GM12878 (cell line): ENCODE data around the gene ANO2. TPM values are rescaled to one million over a fixed set of nuclear protein-coding genes. Genes with fewer than 3 reads are reported as not detected.

Experiments used
- ATAC-seq: fragments of 200-7000 bp; cut with Tn5 transposase; 3 replicates; pipeline ENCODE4 v1.9.1; 2020; ENCODE audit warnings: mild to moderate bottlenecking, moderate library complexity
- BruUV-seq: library from RNA; stranded (reverse); fragments of 400-500 nt; replicated peaks from 2 replicates; lab custom pipeline; 2021; lab: Mats Ljungman, UMichigan
- CTCF ChIA-PET: fragments of 300-600 bp; sonication (Branson Sonifier 250); formaldehyde crosslinking; extraction: SDS; loops from one replicate; lab custom pipeline; 2021; ENCODE audit warnings: inconsistent platforms; lab: Yijun Ruan, JAX
- POLR2A ChIA-PET: fragments of 350-600 bp; formaldehyde crosslinking; extraction: SDS; loops from one replicate; lab custom pipeline; 2021; ENCODE audit warnings: inconsistent platforms; lab: Charles Lee
- RAD21 ChIA-PET: fragments of 300-600 bp; sonication (Branson Sonifier 250); formaldehyde crosslinking; loops from one replicate; lab custom pipeline; 2023; ENCODE audit warnings: antibody characterized with exemption; ENCODE audit not compliant: unreplicated experiment; lab: Charles Lee
- SMC1A ChIA-PET: fragments of 300-600 bp; sonication (Branson Sonifier 250); formaldehyde crosslinking; loops from one replicate; lab custom pipeline; 2023; ENCODE audit not compliant: unreplicated experiment, uncharacterized antibody; lab: Charles Lee
- DNase-seq: peaks from one replicate; pipeline ENCODE4 v3.0.0-alpha.2; 2011; ENCODE audit warnings: low read depth, low spot score
- FAIRE-seq: peaks from 3 replicates; lab custom pipeline; 2011; peaks lifted over from hg19 to GRCh38; lab: Jason Lieb, UNC
- H2AFZ ChIP-seq: 2 replicates; pipeline ENCODE4 v1.6.0; 2011; ENCODE audit warnings: low read depth, low read length, control low read depth; ENCODE audit not compliant: control insufficient read depth
- H3K27ac ChIP-seq: 2 replicates; pipeline ENCODE4 v1.5.1; 2011; ENCODE audit warnings: control low read depth; ENCODE audit not compliant: control insufficient read depth, insufficient read depth
- H3K27me3 ChIP-seq, 2 experiments: replicated peaks in 1 of 2; 2 replicates each; pipeline versions ENCODE4 v1.6.0 to v1.6.1; 2011; ENCODE audit warnings: low read length in 1 of 2; ENCODE audit not compliant: control insufficient read depth in 2 of 2, insufficient read depth in 2 of 2
- H3K36me3 ChIP-seq, 2 experiments: 2 replicates each; pipeline ENCODE4 v1.5.1; 2011; ENCODE audit warnings: low read length in 1 of 2; ENCODE audit not compliant: control insufficient read depth in 2 of 2, insufficient read depth in 2 of 2
- H3K4me1 ChIP-seq: 2 replicates; pipeline ENCODE4 v1.6.1; 2011; ENCODE audit warnings: mild to moderate bottlenecking, low read length, moderate library complexity, mixed read lengths; ENCODE audit not compliant: control insufficient read depth, insufficient read depth
- H3K4me2 ChIP-seq: 2 replicates; pipeline ENCODE4 v1.6.0; 2011; ENCODE audit warnings: control low read depth; ENCODE audit not compliant: control insufficient read depth, insufficient read depth
- H3K4me3 ChIP-seq: fragments of 200-600 bp; sonication (generic); 2 replicates; pipeline ENCODE4 v1.5.1; 2016
- H3K79me2 ChIP-seq: 2 replicates; pipeline ENCODE4 v1.6.0; 2011; ENCODE audit warnings: low read length; ENCODE audit not compliant: control insufficient read depth, insufficient read depth
- H3K9ac ChIP-seq: 2 replicates; pipeline ENCODE4 v1.8.0; 2011; ENCODE audit warnings: low read length, control low read depth, mixed read lengths; ENCODE audit not compliant: control insufficient read depth, insufficient read depth
- H3K9me3 ChIP-seq: replicated peaks from 3 replicates; pipeline ENCODE4 v1.5.1; 2011; ENCODE audit warnings: mild to moderate bottlenecking, low read length; ENCODE audit not compliant: control insufficient read depth, insufficient read depth
- H4K20me1 ChIP-seq: 2 replicates; pipeline ENCODE4 v1.6.0; 2011; ENCODE audit not compliant: control insufficient read depth, insufficient read depth
- BACH1 ChIP-seq: fragments of 450-650 bp; IDR thresholded peaks from 2 replicates; pipeline ENCODE4 v1.6.1; 2017; ENCODE audit warnings: mild to moderate bottlenecking, borderline replicate concordance
- EGR1 ChIP-seq, 2 experiments: IDR thresholded peaks; 1 replicate in 1 of 2; 2 replicates in 1 of 2; pipeline ENCODE4 v1.6.1; 2011 to 2012; ENCODE audit warnings: low read depth in 2 of 2, low read length in 2 of 2, borderline replicate concordance in 1 of 2, mild to moderate bottlenecking in 1 of 2, moderate library complexity in 1 of 2
- ESRRA ChIP-seq: IDR thresholded peaks from 2 replicates; pipeline ENCODE4 v1.6.1; 2012; ENCODE audit warnings: mild to moderate bottlenecking, low read length, improper control_type of control experiment
- GABPA ChIP-seq: IDR thresholded peaks from 2 replicates; pipeline ENCODE4 v1.6.1; 2014; ENCODE audit warnings: antibody characterized with exemption, low read depth, mild to moderate bottlenecking, inconsistent platforms
- KLF5 ChIP-seq: fragments of 450-650 bp; IDR thresholded peaks from 2 replicates; pipeline ENCODE4 v1.6.1; 2014; ENCODE audit warnings: mild to moderate bottlenecking; ENCODE audit not compliant: partially characterized antibody
- STAT1 ChIP-seq: fragments of 450-650 bp; conservative IDR thresholded peaks from 2 replicates; pipeline ENCODE4 v1.6.1; 2014; ENCODE audit warnings: antibody characterized with exemption, mild to moderate bottlenecking
- SUPT20H ChIP-seq: IDR thresholded peaks from 2 replicates; pipeline ENCODE4 v1.6.1; 2011; ENCODE audit warnings: low read depth, mild to moderate bottlenecking, low read length, moderate library complexity, borderline replicate concordance; ENCODE audit not compliant: control insufficient read depth
- TCF7 ChIP-seq: IDR thresholded peaks from 2 replicates; pipeline ENCODE4 v1.6.1; 2014; ENCODE audit warnings: antibody characterized with exemption, borderline replicate concordance
- ZBED1 ChIP-seq: IDR thresholded peaks from 2 replicates; pipeline ENCODE4 v1.6.1; 2016; ENCODE audit warnings: borderline replicate concordance
- ZBTB33 ChIP-seq: fragments of 450-650 bp; IDR thresholded peaks from 2 replicates; pipeline ENCODE4 v1.6.1; 2017; ENCODE audit warnings: mild to moderate bottlenecking
- WGBS: methylation state at CpG from one replicate; pipeline ENCODE4 v1.1.6; 2016; ENCODE audit warnings: low lambda C conversion rate; ENCODE audit not compliant: insufficient replicate concordance, insufficient coverage; ENCODE audit errors: missing lambda C conversion rate; 5-methylcytosine and 5-hydroxymethylcytosine counted together
- in situ Hi-C: fragments of 300-500 bp; cut with MboI; formaldehyde crosslinking; loops from 9 replicates; pipeline ENCODE4 v1.14.3; 2018; ENCODE audit warnings: mixed read lengths
- intact Hi-C: fragments of 100-400 bp; cut with micrococcal nuclease; formaldehyde crosslinking; loops from one replicate; pipeline ENCODE4 v1.14.2; 2022; ENCODE audit not compliant: unreplicated experiment
- polyA plus RNA-seq, 11 experiments: library from polyadenylated mRNA; depleted of rRNA in 4 of 11; unstranded in 6 of 11; stranded (reverse) in 5 of 11; fragments of >200 nt; fragmentation: Nextera tagmentation in 4 of 11; fragmentation: Illumina TruSeq in 1 of 11; extraction: Ambion mirVana in 4 of 11; extraction: Trizol in 1 of 11; gene quantifications; 1 replicate in 1 of 11; 2 replicates in 10 of 11; pipeline versions ENCODE4 v1.2.1 to v1.2.3, GENCODE V29; 2011 to 2016; ENCODE audit warnings: inconsistent platforms in 2 of 11, missing spikeins in 2 of 11, low read depth in 1 of 11
- total RNA-seq, 4 experiments: library from RNA; depleted of rRNA in 3 of 4; stranded (reverse); fragments of >200 nt in 3 of 4; fragmentation: Illumina TruSeq in 1 of 4; extraction: Trizol in 1 of 4; gene quantifications; 2 replicates each; pipeline versions ENCODE4 v1.2.1 to v1.2.3, GENCODE V29; 2013 to 2021
- TF ChIP-seq, protein P1 (sequence below): fragments of 450-650 bp; conservative IDR thresholded peaks from 2 replicates; pipeline ENCODE4 v1.6.1; 2017; ENCODE audit warnings: mild to moderate bottlenecking, moderate library complexity
- TF ChIP-seq, protein P2 (sequence below): IDR thresholded peaks from 2 replicates; pipeline ENCODE4 v1.6.1; 2011; ENCODE audit warnings: borderline replicate concordance, low read depth, mild to moderate bottlenecking, moderate library complexity, mixed read lengths, low read length; ENCODE audit not compliant: insufficient read depth; ENCODE audit errors: extremely low read length
- TF ChIP-seq, protein P3 (sequence below), 3 experiments: IDR thresholded peaks in 2 of 3; conservative IDR thresholded peaks in 1 of 3; 2 replicates each; pipeline ENCODE4 v1.5.1; 2011; ENCODE audit warnings: low read depth in 3 of 3, low read length in 3 of 3, mild to moderate bottlenecking in 3 of 3, control low read depth in 2 of 3, moderate library complexity in 2 of 3, inconsistent platforms in 1 of 3, mixed read lengths in 1 of 3; ENCODE audit not compliant: control insufficient read depth in 2 of 3, insufficient read depth in 1 of 3; ENCODE audit errors: extremely low read depth in 1 of 3

The ANO2 gene
- total and polyA plus RNA-seq, 10 of the 15 experiments (the other 5 are each of a cell fraction or from before 2014, with no cell fraction given) = not detected

GRCh38 chr12:5578775-5579174 lies 366.3 kb downstream of the ANO2 start:
- Histone ChIP-seq H3K27me3 (peaks cover 0 to 2% of the 10 kb centered on the region in 2 experiments; a peak in 3 of 4 replicates), H3K4me3 (no peak overlapping the region), H3K27ac (no peak overlapping the region), H2AFZ (no peak overlapping the region), H3K79me2 (no peaks in the 10 kb centered on the region), H3K9me3 (no peaks in the 10 kb centered on the region), H4K20me1 (no peaks in the 10 kb centered on the region), H3K4me2 (no peak overlapping the region), H3K36me3 (no peaks in the 10 kb centered on the region), H3K4me1 (no peaks in the 10 kb centered on the region), H3K9ac (no peak overlapping the region)
- CTCF ChIA-PET = no interaction called here
- RAD21 ChIA-PET = no interaction called here
- SMC1A ChIA-PET = no interaction called here
- no TSS peak for BruUV-seq
- FAIRE-seq (no peak), DNase-seq (no peak), ATAC-seq (no peak)
- POLR2A ChIA-PET = no interaction called here
- intact Hi-C loops = no loop called here
- in situ Hi-C loops = no loop called here
- 11% methylated on average over 3 of the region's 3 CpGs for WGBS
- TF ChIP-seq EGR1 (IDR thresholded peaks at IDR 0.05; ENCODE audit: borderline replicate concordance in 1 of 2, low read depth in 2 of 2, low read length in 2 of 2) (no peak), ZBTB33 (no peak), SUPT20H (no peak), KLF5 (no peak), ESRRA (no peak), BACH1 (no peak), STAT1 (no peak), TCF7 (no peak), ZBED1 (no peak), GABPA (no peak)
- TF ChIP-seq, protein P1, sequence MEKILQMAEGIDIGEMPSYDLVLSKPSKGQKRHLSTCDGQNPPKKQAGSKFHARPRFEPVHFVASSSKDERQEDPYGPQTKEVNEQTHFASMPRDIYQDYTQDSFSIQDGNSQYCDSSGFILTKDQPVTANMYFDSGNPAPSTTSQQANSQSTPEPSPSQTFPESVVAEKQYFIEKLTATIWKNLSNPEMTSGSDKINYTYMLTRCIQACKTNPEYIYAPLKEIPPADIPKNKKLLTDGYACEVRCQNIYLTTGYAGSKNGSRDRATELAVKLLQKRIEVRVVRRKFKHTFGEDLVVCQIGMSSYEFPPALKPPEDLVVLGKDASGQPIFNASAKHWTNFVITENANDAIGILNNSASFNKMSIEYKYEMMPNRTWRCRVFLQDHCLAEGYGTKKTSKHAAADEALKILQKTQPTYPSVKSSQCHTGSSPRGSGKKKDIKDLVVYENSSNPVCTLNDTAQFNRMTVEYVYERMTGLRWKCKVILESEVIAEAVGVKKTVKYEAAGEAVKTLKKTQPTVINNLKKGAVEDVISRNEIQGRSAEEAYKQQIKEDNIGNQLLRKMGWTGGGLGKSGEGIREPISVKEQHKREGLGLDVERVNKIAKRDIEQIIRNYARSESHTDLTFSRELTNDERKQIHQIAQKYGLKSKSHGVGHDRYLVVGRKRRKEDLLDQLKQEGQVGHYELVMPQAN = no peak
- TF ChIP-seq, protein P2, sequence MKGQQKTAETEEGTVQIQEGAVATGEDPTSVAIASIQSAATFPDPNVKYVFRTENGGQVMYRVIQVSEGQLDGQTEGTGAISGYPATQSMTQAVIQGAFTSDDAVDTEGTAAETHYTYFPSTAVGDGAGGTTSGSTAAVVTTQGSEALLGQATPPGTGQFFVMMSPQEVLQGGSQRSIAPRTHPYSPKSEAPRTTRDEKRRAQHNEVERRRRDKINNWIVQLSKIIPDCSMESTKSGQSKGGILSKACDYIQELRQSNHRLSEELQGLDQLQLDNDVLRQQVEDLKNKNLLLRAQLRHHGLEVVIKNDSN = no peak
- TF ChIP-seq, protein P3, sequence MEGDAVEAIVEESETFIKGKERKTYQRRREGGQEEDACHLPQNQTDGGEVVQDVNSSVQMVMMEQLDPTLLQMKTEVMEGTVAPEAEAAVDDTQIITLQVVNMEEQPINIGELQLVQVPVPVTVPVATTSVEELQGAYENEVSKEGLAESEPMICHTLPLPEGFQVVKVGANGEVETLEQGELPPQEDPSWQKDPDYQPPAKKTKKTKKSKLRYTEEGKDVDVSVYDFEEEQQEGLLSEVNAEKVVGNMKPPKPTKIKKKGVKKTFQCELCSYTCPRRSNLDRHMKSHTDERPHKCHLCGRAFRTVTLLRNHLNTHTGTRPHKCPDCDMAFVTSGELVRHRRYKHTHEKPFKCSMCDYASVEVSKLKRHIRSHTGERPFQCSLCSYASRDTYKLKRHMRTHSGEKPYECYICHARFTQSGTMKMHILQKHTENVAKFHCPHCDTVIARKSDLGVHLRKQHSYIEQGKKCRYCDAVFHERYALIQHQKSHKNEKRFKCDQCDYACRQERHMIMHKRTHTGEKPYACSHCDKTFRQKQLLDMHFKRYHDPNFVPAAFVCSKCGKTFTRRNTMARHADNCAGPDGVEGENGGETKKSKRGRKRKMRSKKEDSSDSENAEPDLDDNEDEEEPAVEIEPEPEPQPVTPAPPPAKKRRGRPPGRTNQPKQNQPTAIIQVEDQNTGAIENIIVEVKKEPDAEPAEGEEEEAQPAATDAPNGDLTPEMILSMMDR (IDR thresholded peaks at IDR 0.05 in 2 of 3, conservative IDR thresholded peaks at IDR 0.05 in 1 of 3; ENCODE audit: control insufficient read depth in 2 of 3, extremely low read depth in 1 of 3, insufficient read depth in 1 of 3, low read depth in 3 of 3, low read length in 3 of 3) = no peak
